Prostate gland (tissue), 2 donors: Measurements from ENCODE around the gene CCNDBP1. TPM values are rescaled to one million over a fixed set of nuclear protein-coding genes. Genes with fewer than 3 reads are reported as not detected.

ENCODE experiments used
- DNase-seq: peaks from one replicate; pipeline ENCODE4 v3.0.0-alpha.2; 2019; ENCODE audit warnings: low spot score
- H3K27ac ChIP-seq, 2 donors: fragments of 200-600 bp; sonication (generic); 2 replicates each; pipeline ENCODE4 v1.5.1; 2017 to 2019
- H3K27me3 ChIP-seq: fragments of 200-600 bp; sonication (generic); replicated peaks from 2 replicates; pipeline ENCODE4 v1.5.1; 2019; ENCODE audit not compliant: insufficient read depth
- H3K36me3 ChIP-seq, 2 donors: fragments of 200-600 bp; sonication (generic); 1 replicate in 1 of 2; 2 replicates in 1 of 2; pipeline versions ENCODE4 v1.5.1 to v1.8.1; 2017 to 2019
- H3K4me1 ChIP-seq: fragments of 200-600 bp; sonication (generic); replicated peaks from 2 replicates; pipeline ENCODE4 v1.5.1; 2019
- H3K4me3 ChIP-seq, 2 donors: fragments of 200-600 bp; sonication (generic); 2 replicates each; pipeline ENCODE4 v1.5.1; 2017 to 2019
- H3K9me3 ChIP-seq: fragments of 200-600 bp; sonication (generic); 2 replicates; pipeline ENCODE4 v1.5.1; 2017
- CTCF ChIP-seq, 4 experiments: fragments of 200-600 bp in 2 of 4; fragments of 450-650 bp in 2 of 4; sonication (generic) in 2 of 4; IDR thresholded peaks; 1 replicate in 3 of 4; 2 replicates in 1 of 4; pipeline ENCODE4 v1.5.1; 2016 to 2019; ENCODE audit warnings: antibody characterized with exemption in 4 of 4, mild to moderate bottlenecking in 2 of 4, moderate library complexity in 2 of 4
- POLR2A ChIP-seq: fragments of 450-650 bp; IDR thresholded peaks from one replicate; pipeline ENCODE4 v1.6.1; 2016; ENCODE audit warnings: antibody characterized with exemption, mild to moderate bottlenecking
- POLR2AphosphoS5 ChIP-seq: sonication (generic); formaldehyde crosslinking; IDR thresholded peaks from one replicate; pipeline ENCODE4 v1.6.1; 2017; ENCODE audit warnings: antibody characterized with exemption
- WGBS: methylation state at CpG from one replicate; pipeline ENCODE4 v1.1.5; 2018; 5-methylcytosine and 5-hydroxymethylcytosine counted together
- intact Hi-C: fragments of 100-400 bp; cut with DNase I; formaldehyde crosslinking; loops from one replicate; pipeline ENCODE4 v1.14.2; 2022
- total RNA-seq, 2 donors: library from RNA; depleted of rRNA; stranded (reverse); fragments of >200 nt; gene quantifications; one replicate each; pipeline ENCODE4 v1.1.0, GENCODE V29; 2016

The CCNDBP1 gene
- total RNA-seq, 2 donors from 2014 or later: 63.6 to 91.9 TPM

GRCh38 chr15:43243020-43243645, 57.9 kb downstream of the CCNDBP1 start:
- Histone ChIP-seq H3K4me1 (no peaks in the 10 kb centered on the region), H3K36me3 (no peaks in the 10 kb centered on the region), H3K4me3 (no peak overlapping the region), H3K27ac (no peak overlapping the region), H3K9me3 (no peaks in the 10 kb centered on the region), H3K27me3 (no peaks in the 10 kb centered on the region)
- TF ChIP-seq POLR2AphosphoS5 (no peak), CTCF (IDR thresholded peaks at IDR 0.05) (no peak), POLR2A (no peak)
- WGBS: 83% methylated on average over 2 of the region's 2 CpGs
- DNase-seq: no peak
- intact Hi-C loops: no loop called here

DNA sequence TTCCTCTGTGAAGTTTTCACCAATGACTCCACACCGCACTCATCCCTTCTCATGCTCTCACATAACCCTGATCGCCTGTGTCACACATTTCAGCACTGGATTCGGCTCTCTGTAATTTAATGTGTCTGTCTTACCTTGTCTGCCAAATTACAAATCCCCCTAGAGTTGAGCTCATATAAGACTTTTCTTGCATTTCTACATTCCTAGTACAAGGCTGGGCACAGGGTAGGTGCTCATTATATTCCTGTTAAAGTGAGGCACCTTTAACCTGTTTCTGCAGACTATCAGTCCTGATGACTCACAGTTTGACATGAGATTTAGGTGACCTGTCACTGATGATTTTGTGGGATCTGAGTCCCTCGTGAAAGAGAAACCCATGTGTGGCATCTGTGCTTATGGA, 58.9 kb downstream of the CCNDBP1 start:
- no peak for DNase-seq
- Histone ChIP-seq H3K27ac (no peak overlapping the region), H3K4me3 (no peak overlapping the region), H3K4me1 (no peaks in the 10 kb centered on the region), H3K27me3 (no peaks in the 10 kb centered on the region), H3K9me3 (no peaks in the 10 kb centered on the region), H3K36me3 (no peaks in the 10 kb centered on the region)
- no peak for TF ChIP-seq CTCF (IDR thresholded peaks at IDR 0.05)
- no peak for TF ChIP-seq POLR2AphosphoS5
- no peak for TF ChIP-seq POLR2A
- WGBS: 82% methylated on average over 4 of the region's 4 CpGs
- intact Hi-C loops: no loop called here

DNA sequence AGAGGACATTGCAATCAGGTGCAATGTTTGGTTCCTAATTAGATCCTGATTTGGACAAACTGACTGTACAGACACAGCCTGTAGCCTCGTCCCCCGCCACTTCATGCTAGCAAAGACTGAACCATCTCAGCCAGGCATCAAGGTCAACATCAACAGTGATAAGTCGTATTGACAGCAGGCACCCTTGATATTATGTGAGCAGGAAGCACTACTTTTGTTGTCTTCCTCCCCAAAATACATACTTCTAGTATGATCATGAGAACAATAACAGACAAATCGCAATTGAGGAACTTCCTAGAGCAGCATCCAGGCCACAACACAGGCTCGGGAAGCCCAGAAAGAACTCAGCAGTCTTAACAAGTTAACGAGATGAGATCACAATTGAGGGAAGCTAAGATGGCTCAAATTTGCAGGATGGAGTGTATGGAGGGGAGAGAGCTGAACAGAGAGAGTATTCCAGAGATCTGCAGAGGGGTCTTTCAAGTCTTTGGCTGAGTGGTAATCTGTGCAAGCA, 61.1 kb downstream of the CCNDBP1 start:
- Histone ChIP-seq H3K27ac (no peak overlapping the region), H3K9me3 (no peaks in the 10 kb centered on the region), H3K4me3 (no peak overlapping the region), H3K36me3 (no peaks in the 10 kb centered on the region), H3K27me3 (no peaks in the 10 kb centered on the region), H3K4me1 (no peaks in the 10 kb centered on the region)
- 77% methylated on average over 6 of the region's 6 CpGs for WGBS
- no peak for DNase-seq
- TF ChIP-seq POLR2A (no peak), CTCF (IDR thresholded peaks at IDR 0.05) (no peak), POLR2AphosphoS5 (no peak)
- intact Hi-C loops: no loop called here

Other genes starting within 250 kb of the CCNDBP1 start
- gene UBR1, start 79.4 kb upstream of the CCNDBP1 start, total RNA-seq: 10 to 100 TPM; 27.2 to 28.0 TPM
- 10 to 100 TPM; 34.4 to 35.4 TPM for gene TMEM62, start 51.8 kb upstream of the CCNDBP1 start, total RNA-seq
- gene EPB42, start 35.6 kb downstream of the CCNDBP1 start, total RNA-seq: 1 to 10 TPM in 1 of 2 donors, not detected in 1; 1.4 TPM
- gene TGM5, start 81.5 kb downstream of the CCNDBP1 start, total RNA-seq: 10 to 100 TPM in 1 of 2 donors, 1 to 10 TPM in 1; 1.6 to 11.3 TPM
- 1 to 10 TPM in 1 of 2 donors, not detected in 1; 2.7 TPM for gene TGM7, start 116.9 kb downstream of the CCNDBP1 start, total RNA-seq
- gene LCMT2, start 145.2 kb downstream of the CCNDBP1 start, total RNA-seq: 1 to 10 TPM; 6.8 to 7.4 TPM
- 10 to 100 TPM; 18.3 to 26.2 TPM for gene ZSCAN29, start 185.6 kb downstream of the CCNDBP1 start, total RNA-seq
- gene TUBGCP4, start 185.7 kb downstream of the CCNDBP1 start, total RNA-seq: 10 to 100 TPM; 13.5 to 13.8 TPM